ENCODE results near the gene SORD. TPM values are rescaled to one million over a fixed set of nuclear protein-coding genes. Genes with fewer than 3 reads are reported as not detected.
A peak's percentile ranks its signal among the peaks of the same experiment; 100 is the strongest.
"Not testable (repeated sequence)": the region's sequence is repeated elsewhere in the genome, so short reads cannot be mapped to it uniquely, and the experiment has no call there.

The SORD gene
- total RNA-seq, 2 donors from 2014 or later: 9.3 to 18.1 TPM

DNA sequence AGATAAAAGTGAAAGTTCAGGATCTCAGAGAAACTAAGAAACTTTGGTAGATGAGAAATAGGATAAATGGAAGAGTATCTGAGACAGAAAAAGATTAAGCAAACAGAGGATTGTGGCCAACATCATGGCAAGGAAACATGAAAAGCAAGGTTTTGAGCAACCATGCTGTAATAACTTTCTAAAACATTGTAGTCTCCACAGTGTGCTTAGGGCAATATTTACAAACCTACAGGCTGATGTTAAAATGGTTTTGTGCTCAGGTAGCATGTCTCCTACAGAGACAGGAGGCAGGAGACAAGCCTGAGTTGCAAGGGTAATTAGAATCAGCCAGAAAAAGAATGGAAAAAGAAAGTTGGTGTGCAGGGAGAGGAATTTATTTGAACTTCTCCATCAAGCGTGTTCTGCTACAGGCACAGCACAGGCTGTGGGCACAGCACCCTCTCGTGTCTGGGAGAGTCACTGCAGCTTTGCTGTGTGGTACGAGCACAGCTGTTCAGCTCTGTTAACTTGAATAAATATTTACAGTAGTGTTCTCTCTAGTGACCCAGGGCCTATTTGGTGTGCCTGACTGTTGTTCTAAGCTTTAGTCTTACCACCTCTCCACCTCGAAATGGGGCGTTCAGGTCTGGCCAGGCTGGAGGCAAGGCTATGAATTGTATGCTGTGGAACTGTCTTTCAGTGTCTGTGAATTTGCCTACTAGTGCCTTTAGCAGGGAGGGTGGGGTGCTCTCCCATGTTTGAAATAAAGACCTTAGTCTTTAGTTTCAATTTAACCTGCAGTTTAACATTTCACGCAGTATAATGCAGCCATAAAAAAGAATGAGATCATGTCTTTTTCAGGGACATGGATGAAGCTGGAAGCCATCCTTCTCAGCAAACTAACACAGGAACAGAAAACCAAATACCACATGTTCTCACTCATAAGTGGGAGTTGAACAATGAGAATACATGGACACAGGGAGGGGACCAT lies 14.1 kb downstream of the SORD start:
- H3K27ac ChIP-seq: peak overlapping the region; percentile 16 to 78 (median 72)
- H3K4me3 ChIP-seq; H3K9me3 ChIP-seq; H3K27me3 ChIP-seq; H3K36me3 ChIP-seq (replicated peaks in 1 of 2; ENCODE audit: insufficient read depth in 1 of 2, low read depth in 2 of 2): not testable (repeated sequence)
- H3K4me1 ChIP-seq: peaks cover 28% of the 10 kb centered on the region
- TF ChIP-seq, protein P1, sequence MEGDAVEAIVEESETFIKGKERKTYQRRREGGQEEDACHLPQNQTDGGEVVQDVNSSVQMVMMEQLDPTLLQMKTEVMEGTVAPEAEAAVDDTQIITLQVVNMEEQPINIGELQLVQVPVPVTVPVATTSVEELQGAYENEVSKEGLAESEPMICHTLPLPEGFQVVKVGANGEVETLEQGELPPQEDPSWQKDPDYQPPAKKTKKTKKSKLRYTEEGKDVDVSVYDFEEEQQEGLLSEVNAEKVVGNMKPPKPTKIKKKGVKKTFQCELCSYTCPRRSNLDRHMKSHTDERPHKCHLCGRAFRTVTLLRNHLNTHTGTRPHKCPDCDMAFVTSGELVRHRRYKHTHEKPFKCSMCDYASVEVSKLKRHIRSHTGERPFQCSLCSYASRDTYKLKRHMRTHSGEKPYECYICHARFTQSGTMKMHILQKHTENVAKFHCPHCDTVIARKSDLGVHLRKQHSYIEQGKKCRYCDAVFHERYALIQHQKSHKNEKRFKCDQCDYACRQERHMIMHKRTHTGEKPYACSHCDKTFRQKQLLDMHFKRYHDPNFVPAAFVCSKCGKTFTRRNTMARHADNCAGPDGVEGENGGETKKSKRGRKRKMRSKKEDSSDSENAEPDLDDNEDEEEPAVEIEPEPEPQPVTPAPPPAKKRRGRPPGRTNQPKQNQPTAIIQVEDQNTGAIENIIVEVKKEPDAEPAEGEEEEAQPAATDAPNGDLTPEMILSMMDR (IDR thresholded peaks at IDR 0.05): peak; percentile 79 to 98 (median 89)
- peak in 1 of 3 donors; percentile 22 for TF ChIP-seq POLR2A (IDR thresholded peaks at IDR 0.05)
- WGBS, 2 donors: 12 to 17% methylated on average over 6 of the region's 6 CpGs
- DNase-seq (peak; percentile 87 to 91 (median 90)), ATAC-seq (peak; percentile 99)
- intact Hi-C loops (cut with DNase I): loop anchor here (10.0 kb wide), 1 partner anchor 72 kb away; no protein-coding TSS in a partner anchor

DNA sequence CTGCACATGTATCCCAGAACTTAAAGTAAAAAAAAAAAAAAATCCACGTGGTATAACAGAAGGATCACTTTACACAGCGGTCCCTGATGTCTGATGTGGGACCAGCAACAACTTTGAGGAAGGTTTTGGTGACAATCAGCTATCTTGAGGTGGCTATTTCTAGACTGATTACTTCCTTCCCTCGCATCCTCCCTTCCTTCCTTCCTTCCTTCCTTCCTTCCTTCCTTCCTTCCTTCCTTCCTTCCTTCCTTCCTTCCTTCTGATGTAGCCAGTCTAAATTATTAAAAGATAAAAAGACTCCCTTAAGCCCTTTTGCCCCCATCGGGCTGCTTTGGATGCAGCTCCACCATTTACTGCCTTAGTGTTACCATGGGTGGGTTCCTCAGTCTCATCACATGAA lies 14.9 kb downstream of the SORD start:
- TF ChIP-seq, protein P1 (IDR thresholded peaks at IDR 0.05): no peak
- no peak for TF ChIP-seq POLR2A (IDR thresholded peaks at IDR 0.05)
- Histone ChIP-seq H3K4me1 (peaks cover 28% of the 10 kb centered on the region), H3K4me3 (no peak overlapping the region), H3K9me3 (no peaks in the 10 kb centered on the region), H3K36me3 (replicated peaks in 1 of 2; ENCODE audit: insufficient read depth in 1 of 2, low read depth in 2 of 2) (no peaks in the 10 kb centered on the region), H3K27me3 (no peaks in the 10 kb centered on the region), H3K27ac (peak overlapping the region in 3 of 4 donors; percentile 68 to 78 (median 75))
- DNase-seq: no peak
- intact Hi-C loops (cut with DNase I): loop anchor here (10.0 kb wide), 1 partner anchor 73 kb away; no protein-coding TSS in a partner anchor
- WGBS, 2 donors: 77 to 80% methylated on average over 4 of the region's 4 CpGs
- ATAC-seq: no peak

DNA sequence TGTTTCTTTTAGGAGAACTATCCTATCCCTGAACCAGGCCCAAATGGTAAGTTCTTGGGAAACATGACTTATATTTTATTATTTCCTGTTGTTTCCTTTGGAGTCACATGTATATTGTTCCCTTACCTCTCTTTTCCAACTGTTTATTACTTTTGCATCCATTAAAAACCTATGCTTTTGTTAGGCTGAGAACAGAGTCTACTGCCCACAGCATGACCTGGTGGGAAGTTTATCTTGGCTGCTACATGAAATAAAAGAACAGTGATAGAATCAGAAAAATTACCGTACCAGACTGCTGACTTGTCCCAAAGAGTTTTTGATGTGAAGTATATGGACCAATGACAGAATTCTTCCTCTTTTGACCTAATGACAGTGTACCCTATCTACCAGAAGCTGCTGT lies 17.4 kb downstream of the SORD start:
- intact Hi-C loops (cut with DNase I); H3K36me3 ChIP-seq (replicated peaks in 1 of 2; ENCODE audit: insufficient read depth in 1 of 2, low read depth in 2 of 2); H3K4me3 ChIP-seq; H3K27ac ChIP-seq; DNase-seq; ATAC-seq; H3K9me3 ChIP-seq; H3K27me3 ChIP-seq: not testable (repeated sequence)
- H3K4me1 ChIP-seq: peaks cover 28% of the 10 kb centered on the region
- 71 to 78% methylated on average over 1 of the region's 1 CpG for WGBS, 2 donors

DNA sequence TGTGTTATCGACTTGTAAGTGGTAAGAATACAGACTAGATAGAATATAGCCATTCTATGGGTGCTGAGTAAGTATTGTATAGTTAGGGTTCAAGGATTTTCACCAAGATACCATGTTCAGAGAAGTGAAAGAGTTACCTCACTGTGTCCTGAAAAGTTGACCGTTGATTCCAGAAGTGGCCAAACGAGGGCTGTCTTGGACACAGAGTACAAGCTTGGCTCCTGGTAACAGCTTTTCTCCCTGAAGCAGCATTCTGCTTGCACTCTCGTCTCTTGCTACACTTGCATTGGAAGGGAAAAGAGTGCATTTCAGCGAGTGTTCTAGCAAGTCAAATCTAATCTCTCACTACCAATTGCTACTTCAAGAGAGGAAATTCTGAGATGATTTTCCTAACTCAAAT lies 18.5 kb downstream of the SORD start:
- intact Hi-C loops (cut with DNase I); ATAC-seq; H3K4me3 ChIP-seq; H3K27me3 ChIP-seq; H3K27ac ChIP-seq; H3K9me3 ChIP-seq; H3K36me3 ChIP-seq (replicated peaks in 1 of 2; ENCODE audit: insufficient read depth in 1 of 2, low read depth in 2 of 2); DNase-seq: not testable (repeated sequence)
- WGBS, 2 donors: 50 to 85% methylated on average over 5 of the region's 5 CpGs
- TF ChIP-seq, protein P1 (IDR thresholded peaks at IDR 0.05): peak in 1 of 7 experiments; percentile 8
- peaks cover 25% of the 10 kb centered on the region for H3K4me1 ChIP-seq

DNA sequence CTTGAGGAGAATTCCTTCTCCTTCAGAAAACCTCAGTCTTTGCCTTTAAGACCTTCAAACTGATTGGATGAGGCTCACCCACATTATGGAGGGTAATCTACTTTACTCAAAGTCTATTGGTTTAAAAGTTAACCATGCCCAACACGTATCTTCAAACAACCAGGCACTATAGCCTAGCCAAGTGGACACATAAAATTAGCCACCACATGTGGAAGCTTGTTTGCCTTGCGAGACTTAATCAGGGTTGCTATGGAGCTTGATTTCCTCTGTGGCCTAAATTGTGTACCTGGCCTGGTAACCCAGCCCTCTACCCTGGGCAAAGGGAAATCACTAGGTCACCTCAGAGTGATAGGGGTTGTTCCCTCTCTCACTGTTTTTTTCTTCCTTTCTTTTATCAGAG lies 19.9 kb downstream of the SORD start:
- intact Hi-C loops (cut with DNase I); H3K36me3 ChIP-seq (replicated peaks in 1 of 2; ENCODE audit: insufficient read depth in 1 of 2, low read depth in 2 of 2); ATAC-seq; H3K27me3 ChIP-seq; H3K4me3 ChIP-seq; DNase-seq; H3K9me3 ChIP-seq; H3K27ac ChIP-seq: not testable (repeated sequence)
- peaks cover 12% of the 10 kb centered on the region for H3K4me1 ChIP-seq
- WGBS, 2 donors: 27% methylated on average over 2 of the region's 2 CpGs; no CpG with 5 or more reads in 1 of the 2 donors

DNA sequence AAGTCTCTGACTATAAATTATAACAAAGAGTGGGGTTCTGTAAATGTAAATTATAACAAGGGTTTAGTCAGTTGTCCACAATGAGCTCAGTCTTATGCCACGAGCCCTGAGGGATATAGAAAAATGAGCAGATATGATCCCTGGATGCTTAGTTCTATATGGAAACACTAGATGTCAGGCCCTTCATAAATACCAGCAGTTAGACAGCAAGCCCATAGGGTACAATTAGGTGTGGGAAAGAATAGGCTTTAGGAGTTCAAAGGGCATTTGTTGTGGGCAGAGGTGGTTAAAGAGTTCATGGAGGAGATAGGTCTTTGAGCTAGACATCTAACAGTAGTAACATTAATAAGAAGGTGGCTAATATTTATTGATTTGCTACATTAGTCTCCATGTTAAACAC lies 21.3 kb downstream of the SORD start:
- WGBS, 2 donors: no CpG with 5 or more reads among the region's 1 CpG
- H3K9me3 ChIP-seq; H3K27me3 ChIP-seq; ATAC-seq; H3K27ac ChIP-seq; H3K4me1 ChIP-seq; H3K36me3 ChIP-seq (replicated peaks in 1 of 2; ENCODE audit: insufficient read depth in 1 of 2, low read depth in 2 of 2); intact Hi-C loops (cut with DNase I); DNase-seq; H3K4me3 ChIP-seq: not testable (repeated sequence)

DNA sequence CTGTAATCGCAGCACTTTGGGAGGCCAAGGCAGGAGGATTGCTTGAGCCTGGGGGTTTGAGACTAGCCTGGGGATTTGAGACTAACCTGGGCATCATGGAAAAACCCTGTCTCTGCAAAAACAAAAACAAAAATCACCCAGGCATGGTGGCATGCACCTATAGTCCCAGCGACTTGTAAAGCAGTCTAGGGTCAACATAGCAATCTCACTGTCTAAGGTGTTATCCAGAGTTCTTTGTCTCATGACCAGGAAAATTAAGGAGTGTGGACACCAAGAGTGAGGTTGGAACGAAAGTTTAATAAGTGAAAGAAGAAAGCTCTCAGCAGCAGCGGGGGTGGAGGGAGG lies 25.4 kb downstream of the SORD start:
- H3K36me3 ChIP-seq (replicated peaks in 1 of 2; ENCODE audit: insufficient read depth in 1 of 2, low read depth in 2 of 2); DNase-seq; H3K4me3 ChIP-seq; ATAC-seq; H3K27me3 ChIP-seq; H3K27ac ChIP-seq; H3K4me1 ChIP-seq; intact Hi-C loops (cut with DNase I); H3K9me3 ChIP-seq: not testable (repeated sequence)
- WGBS, 2 donors: 57 to 93% methylated on average over 4 of the region's 4 CpGs

All from body of pancreas (tissue), 4 donors.